ENCODE results near the gene CDC14A.

Gene CDC14A

DNA sequence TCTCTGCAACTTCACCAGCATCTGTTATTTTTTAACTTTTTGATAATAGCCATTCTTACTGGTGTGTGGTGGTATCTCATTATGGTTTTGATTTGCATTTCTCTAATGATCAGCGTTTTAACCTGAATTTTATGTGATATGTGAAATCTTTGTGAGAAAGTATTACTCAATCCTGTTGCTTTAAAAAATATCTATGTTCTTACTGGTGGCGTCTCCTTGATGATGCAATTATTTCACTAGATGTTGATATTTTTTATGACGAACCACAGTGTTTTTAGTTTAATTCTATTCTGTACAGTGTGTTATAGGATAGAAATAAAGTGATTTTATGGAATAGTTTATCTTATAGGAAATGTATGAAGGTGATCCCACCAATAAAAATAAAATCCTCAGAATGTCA lies 130.9 kb downstream of the CDC14A start:
- Mint-ChIP-seq H3K36me3 (peaks cover 46% of the 10 kb centered on the region), H3K9me3 (no peaks in the 10 kb centered on the region), H3K4me1 (no peaks in the 10 kb centered on the region), H3K27me3 (no peaks in the 10 kb centered on the region), H3K4me3 (no peak overlapping the region), H3K27ac (no peak overlapping the region)
- no peak for ATAC-seq

DNA sequence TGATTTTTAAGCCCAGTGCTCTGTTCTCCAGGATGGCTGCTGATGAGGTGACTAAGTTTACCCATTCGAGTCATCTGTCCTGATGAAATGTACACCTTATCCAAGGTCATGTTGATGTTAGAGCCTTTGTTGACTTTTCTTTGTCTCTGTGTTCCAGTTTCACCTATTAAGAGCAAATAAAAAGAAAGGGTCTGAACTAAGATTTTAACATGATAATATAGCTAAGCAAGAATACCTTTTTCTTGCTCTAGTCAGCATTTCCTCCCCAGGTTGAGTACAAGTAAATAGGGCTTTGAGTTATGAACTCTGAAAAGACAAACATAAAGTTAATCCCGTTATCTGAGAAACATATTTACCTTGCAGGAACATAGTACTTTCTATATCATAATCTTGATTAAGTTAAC lies 133.6 kb downstream of the CDC14A start:
- Mint-ChIP-seq H3K27me3 (no peaks in the 10 kb centered on the region), H3K36me3 (peaks cover 47% of the 10 kb centered on the region), H3K9me3 (no peaks in the 10 kb centered on the region), H3K27ac (no peak overlapping the region), H3K4me1 (no peaks in the 10 kb centered on the region), H3K4me3 (no peak overlapping the region)
- ATAC-seq = no peak

DNA sequence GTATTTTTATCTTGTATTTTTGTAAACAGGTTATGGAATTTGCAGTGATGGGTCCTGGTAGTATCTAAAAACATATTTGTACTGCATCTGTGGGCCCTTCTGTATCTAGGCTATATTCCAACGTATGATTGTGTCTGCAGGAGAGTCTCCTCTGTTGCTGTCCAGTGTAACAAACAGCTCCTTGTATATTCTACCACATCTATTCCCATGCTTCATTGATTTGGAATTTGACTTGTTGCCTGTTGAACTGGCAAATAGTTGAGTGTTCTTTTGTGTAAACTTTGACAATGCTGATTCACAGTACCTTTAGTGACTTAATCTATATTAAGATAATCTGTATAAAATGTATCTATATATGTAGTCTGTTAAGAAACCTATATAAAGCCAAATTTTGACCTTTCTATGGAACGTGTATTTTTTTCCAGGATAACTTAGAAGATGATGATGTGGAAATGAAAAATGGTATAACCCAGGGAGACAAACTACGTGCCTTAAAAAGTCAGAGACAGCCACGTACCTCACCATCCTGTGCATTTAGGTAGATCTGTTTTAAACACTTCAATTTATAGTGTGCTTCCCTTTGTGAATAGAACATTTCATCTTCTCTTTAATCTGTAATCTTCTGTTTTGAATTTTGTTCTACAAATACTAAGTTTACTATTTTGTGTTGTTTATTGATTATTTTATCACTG lies 142.2 kb downstream of the CDC14A start:
- H3K27me3 Mint-ChIP-seq = no peaks in the 10 kb centered on the region
- peaks cover 61% of the 10 kb centered on the region for H3K36me3 Mint-ChIP-seq
- no peaks in the 10 kb centered on the region for H3K9me3 Mint-ChIP-seq
- no peak for ATAC-seq
- no peaks in the 10 kb centered on the region for H3K4me1 Mint-ChIP-seq
- no peak overlapping the region for H3K27ac Mint-ChIP-seq
- no peak overlapping the region for H3K4me3 Mint-ChIP-seq

DNA sequence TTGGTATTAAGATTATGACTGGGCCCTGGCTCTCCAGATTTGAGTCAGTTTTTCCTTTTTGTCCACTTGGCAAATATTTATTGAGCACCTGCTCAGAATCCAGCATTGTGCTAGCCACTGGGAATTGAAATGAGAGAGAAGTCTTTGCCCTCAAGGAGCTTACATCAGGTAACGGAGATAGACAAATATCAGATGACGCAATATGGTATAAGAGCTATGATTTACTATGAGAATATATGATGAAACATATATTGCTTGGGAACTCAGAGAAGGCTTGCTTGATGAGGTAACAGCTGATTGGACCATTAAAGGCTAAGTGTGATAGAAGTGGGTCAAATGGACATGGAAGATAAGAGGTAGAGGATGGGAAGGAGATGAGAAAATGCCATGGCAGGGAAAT lies 144.6 kb downstream of the CDC14A start:
- H3K9me3 Mint-ChIP-seq = no peaks in the 10 kb centered on the region
- H3K27ac Mint-ChIP-seq = no peak overlapping the region
- no peaks in the 10 kb centered on the region for H3K27me3 Mint-ChIP-seq
- no peak for ATAC-seq
- no peaks in the 10 kb centered on the region for H3K4me1 Mint-ChIP-seq
- H3K36me3 Mint-ChIP-seq = peaks cover 63% of the 10 kb centered on the region
- no peak overlapping the region for H3K4me3 Mint-ChIP-seq

DNA sequence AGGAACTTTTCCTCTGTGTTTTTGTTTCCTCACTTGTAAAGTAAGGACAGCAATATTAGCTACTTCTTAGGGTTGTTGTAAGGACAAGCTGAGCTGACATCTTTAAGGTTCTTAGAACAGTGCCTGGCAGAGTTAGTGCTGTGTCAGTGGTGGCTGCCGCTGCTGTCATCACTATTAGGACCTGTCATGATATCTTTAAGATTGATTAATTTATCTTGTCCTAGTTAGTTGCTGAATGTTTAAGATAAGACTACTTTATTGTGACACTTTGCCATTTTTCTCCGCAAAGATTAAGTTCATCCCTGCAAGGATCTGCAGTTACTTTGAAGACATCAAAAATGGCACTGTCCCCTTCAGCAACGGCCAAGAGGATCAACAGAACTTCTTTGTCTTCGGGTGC lies 145.5 kb downstream of the CDC14A start:
- H3K36me3 Mint-ChIP-seq = peaks cover 62% of the 10 kb centered on the region
- H3K27ac Mint-ChIP-seq = no peak overlapping the region
- no peak overlapping the region for H3K4me3 Mint-ChIP-seq
- no peaks in the 10 kb centered on the region for H3K9me3 Mint-ChIP-seq
- H3K27me3 Mint-ChIP-seq = no peaks in the 10 kb centered on the region
- ATAC-seq = no peak
- no peaks in the 10 kb centered on the region for H3K4me1 Mint-ChIP-seq

DNA sequence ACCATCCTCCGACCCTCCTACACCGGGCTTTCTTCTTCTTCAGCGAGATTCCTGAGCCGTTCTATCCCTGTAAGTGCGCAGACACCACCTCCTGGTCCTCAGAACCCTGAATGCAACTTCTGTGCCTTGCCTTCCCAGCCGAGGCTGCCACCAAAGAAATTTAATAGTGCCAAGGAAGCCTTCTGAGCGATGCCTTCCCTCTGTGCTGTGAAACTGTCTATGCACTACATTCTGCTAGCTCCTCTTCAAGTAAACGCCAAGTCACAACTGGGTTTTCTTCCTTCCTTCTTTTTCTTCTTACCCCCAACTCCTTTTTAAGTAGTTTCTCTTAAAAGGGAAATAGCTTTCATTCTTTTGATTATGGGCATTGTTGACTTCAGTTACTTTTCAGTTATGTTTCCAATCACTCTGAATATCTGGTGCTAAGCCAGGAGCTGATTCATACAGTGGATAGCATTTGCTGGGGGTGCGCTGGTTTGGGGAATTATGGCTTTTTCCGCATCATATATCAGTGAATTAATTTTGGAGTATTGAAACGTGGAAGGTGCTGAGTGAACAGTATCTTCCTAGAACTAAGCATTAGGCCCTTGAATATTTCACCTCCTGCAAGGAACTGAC lies 147.0 kb downstream of the CDC14A start:
- no peak for ATAC-seq
- Mint-ChIP-seq H3K9me3 (no peaks in the 10 kb centered on the region), H3K27ac (no peak overlapping the region), H3K4me1 (no peaks in the 10 kb centered on the region), H3K36me3 (peaks cover 72% of the 10 kb centered on the region), H3K27me3 (no peaks in the 10 kb centered on the region), H3K4me3 (no peak overlapping the region)

DNA sequence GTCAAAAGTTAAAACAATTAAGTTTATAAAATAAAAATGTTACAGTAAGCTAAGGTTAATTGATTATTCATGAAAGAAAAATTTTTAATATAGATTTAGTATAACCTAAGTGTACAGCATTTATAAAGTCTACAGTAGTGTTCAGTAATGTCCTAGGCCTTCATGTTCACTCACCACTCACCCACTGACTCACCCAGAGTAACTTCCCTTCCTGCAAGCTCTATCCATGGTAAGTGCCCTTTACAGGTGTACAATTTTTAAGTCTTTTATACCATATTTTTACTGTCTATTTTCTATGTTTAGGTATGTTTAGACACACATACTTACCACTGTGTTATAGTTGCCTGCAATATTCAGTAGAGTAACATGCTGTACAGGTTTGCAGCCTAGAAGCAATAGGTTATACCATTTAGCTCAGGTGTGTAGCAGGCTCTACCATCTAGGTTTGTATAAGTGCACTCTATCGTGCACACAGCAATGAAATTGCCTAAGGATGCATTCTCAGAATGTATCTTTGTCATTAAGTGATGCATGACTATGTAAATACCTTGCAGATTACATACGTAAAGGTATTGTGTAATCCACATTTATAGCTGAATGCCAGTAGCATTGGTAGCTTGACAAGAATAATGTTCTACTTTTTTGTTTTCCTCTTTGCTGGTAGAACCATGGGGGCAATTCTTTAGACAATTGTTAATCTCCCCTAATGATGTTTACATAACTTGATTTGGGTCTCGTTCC lies 149.9 kb downstream of the CDC14A start:
- no peaks in the 10 kb centered on the region for H3K4me1 Mint-ChIP-seq
- peaks cover 70% of the 10 kb centered on the region for H3K36me3 Mint-ChIP-seq

DNA sequence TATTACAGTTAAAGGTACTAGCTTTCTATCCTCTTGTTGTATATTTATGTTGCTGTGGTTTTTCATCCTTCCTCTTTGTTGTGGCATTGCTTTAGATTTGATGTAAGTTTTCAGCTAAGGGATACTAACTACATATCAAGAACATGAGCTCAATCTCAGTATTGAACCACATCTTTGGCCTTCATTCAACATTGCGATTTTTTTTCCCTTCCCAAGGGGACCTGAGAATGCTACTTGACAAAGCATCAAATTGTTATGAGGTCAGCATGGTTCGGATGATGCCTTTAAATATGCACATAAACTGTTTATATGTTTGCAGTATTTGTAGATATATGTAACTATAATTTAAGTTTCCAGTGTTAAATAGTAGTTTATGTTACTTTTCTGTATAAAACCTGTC lies 153.9 kb downstream of the CDC14A start:
- H3K4me1 Mint-ChIP-seq = no peaks in the 10 kb centered on the region
- H3K27ac Mint-ChIP-seq = no peak overlapping the region
- ATAC-seq = no peak
- no peaks in the 10 kb centered on the region for H3K9me3 Mint-ChIP-seq
- no peaks in the 10 kb centered on the region for H3K27me3 Mint-ChIP-seq
- no peak overlapping the region for H3K4me3 Mint-ChIP-seq
- peaks cover 36% of the 10 kb centered on the region for H3K36me3 Mint-ChIP-seq

More for the DNA sequence above, 149.9 kb downstream of the CDC14A start:
- H3K27ac Mint-ChIP-seq = no peak overlapping the region
- H3K4me3 Mint-ChIP-seq = no peak overlapping the region
- no peak for ATAC-seq
- no peaks in the 10 kb centered on the region for H3K9me3 Mint-ChIP-seq
- no peaks in the 10 kb centered on the region for H3K27me3 Mint-ChIP-seq

DNA sequence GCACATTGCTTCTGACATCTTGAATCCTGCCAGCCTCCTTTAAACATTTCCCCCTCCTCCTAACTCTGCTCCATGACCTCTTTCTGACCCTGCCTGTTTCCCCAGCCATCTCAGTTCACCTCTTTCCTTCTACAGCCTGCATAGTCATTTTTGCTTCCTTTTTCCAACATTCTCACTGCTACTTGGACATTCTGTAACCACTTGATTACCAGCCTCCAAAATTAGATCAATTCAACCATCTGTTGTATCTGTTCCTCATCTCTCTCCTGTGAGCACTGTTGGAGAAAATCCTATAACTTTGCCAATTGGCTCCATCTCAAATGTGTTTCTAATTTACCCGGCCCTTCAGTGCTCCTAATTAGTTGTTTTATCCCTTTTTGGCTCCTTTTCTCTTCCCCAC lies 158.1 kb downstream of the CDC14A start:
- Mint-ChIP-seq H3K36me3 (peaks cover 14% of the 10 kb centered on the region), H3K9me3 (no peaks in the 10 kb centered on the region), H3K4me3 (no peak overlapping the region), H3K27ac (no peak overlapping the region), H3K4me1 (no peaks in the 10 kb centered on the region), H3K27me3 (no peaks in the 10 kb centered on the region)
- no peak for ATAC-seq

DNA sequence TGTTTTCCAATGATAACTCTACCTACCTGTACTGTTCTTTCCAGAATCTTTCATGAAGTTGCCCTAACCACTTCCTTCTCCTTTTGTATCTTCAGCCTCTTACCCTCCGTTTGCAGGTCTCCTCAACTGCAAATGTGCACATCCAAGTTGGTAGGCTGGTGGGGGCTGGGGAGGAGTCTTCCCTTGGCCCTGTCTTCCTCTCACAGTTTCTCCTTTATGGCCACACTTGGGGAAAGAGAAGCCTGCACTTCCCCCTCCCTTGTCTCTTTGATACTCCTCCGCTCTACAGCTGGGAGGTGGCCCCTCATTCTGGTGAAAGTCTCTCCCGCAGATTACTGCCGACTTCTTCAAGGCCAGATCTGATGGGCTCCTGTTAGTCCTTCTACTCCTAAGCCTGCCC lies 158.8 kb downstream of the CDC14A start:
- H3K27ac Mint-ChIP-seq = no peak overlapping the region
- no peak for ATAC-seq
- no peaks in the 10 kb centered on the region for H3K27me3 Mint-ChIP-seq
- H3K4me3 Mint-ChIP-seq = no peak overlapping the region
- peaks cover 8% of the 10 kb centered on the region for H3K36me3 Mint-ChIP-seq
- H3K9me3 Mint-ChIP-seq = no peaks in the 10 kb centered on the region
- no peaks in the 10 kb centered on the region for H3K4me1 Mint-ChIP-seq

DNA sequence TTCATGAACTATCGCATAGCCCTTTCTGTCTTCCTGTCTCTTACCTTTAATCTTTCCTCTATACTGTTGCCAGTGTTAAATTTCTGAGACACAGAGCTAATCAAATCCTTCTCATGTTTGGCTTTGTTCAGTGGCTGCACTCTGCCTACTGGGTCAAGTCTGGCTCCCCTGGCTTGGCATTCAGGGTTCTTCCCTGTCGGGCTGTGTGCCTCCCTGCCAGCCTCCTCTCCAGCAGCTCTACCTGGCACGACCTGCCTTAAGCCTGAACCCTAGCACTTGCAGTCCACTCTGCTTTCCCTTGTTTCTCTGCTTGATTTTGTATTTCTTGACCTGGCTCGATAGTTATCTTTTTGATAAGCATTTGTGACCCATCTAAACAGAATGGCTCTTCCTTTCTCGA lies 159.5 kb downstream of the CDC14A start:
- peaks cover 7% of the 10 kb centered on the region for H3K36me3 Mint-ChIP-seq
- no peaks in the 10 kb centered on the region for H3K9me3 Mint-ChIP-seq
- ATAC-seq = no peak
- no peaks in the 10 kb centered on the region for H3K4me1 Mint-ChIP-seq
- H3K27ac Mint-ChIP-seq = no peak overlapping the region
- H3K27me3 Mint-ChIP-seq = no peaks in the 10 kb centered on the region
- H3K4me3 Mint-ChIP-seq = no peak overlapping the region

DNA sequence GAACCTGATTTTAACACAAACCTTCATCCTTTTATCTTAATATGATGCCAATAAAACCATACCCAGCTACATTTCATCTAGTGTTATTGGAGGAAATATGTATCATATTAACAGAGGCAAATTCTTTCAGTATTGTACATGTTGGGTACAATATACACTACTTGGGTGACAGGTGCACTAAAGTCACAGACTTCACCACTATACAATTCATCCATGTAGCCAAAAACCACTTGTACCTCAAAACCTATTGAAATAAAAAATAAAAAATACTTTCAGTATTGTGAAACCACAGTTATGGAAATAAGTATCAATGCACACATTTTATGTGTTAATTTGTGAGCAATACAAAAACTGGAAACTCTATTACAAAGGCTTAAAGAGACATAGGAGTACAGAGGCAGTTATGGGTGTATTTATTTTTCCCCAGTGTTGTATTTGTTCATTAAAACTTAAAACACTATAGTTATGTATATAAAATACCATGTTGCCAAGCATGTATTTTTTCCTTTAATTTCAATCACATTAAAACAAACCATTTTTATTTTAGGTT lies 160.6 kb downstream of the CDC14A start:
- Mint-ChIP-seq H3K4me3 (no peak overlapping the region), H3K4me1 (no peaks in the 10 kb centered on the region), H3K27me3 (no peaks in the 10 kb centered on the region), H3K27ac (no peak overlapping the region), H3K9me3 (no peaks in the 10 kb centered on the region), H3K36me3 (peaks cover 11% of the 10 kb centered on the region)
- no peak for ATAC-seq

DNA sequence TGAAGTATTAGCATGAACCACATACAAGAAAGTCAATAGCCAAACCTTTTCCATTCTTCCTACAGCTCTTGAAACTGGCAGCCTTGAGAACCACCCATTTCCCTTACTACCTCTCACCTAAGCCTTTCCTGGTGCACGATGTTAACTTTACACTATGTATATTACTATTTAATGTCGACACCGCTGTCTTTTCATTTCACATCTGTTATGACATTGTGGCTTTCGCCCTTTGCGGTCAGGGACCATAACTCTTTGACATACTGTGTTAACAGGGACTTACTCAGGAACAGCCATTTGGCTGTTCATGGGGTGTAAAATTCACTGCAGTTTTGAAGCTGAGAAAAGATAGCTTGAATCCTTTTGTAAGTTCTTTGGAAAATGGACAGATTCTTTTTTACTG lies 164.6 kb downstream of the CDC14A start:
- Mint-ChIP-seq H3K27ac (no peak overlapping the region), H3K4me1 (no peaks in the 10 kb centered on the region), H3K9me3 (no peaks in the 10 kb centered on the region), H3K36me3 (peaks cover 16% of the 10 kb centered on the region), H3K4me3 (no peak overlapping the region), H3K27me3 (no peaks in the 10 kb centered on the region)
- ATAC-seq = no peak

DNA sequence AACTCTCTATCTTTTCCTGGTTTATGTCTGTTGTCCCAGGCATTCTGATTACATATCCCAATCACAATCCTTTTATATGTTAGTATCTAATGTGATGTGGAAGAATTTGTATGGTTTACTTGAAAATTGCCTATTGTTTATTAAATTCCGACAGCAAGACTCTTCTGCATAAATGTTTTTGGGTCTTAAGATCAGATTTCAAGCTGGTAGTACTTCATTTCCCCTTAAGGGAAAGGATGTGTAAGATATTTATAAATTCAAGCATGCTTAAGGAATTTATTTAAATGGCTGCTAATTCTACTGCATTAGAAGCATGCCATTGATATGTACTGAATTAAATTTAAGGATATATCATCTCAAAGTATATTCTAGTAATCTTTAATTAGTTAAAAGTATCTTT lies 165.2 kb downstream of the CDC14A start:
- H3K27me3 Mint-ChIP-seq = no peaks in the 10 kb centered on the region
- peaks cover 3% of the 10 kb centered on the region for H3K4me1 Mint-ChIP-seq
- H3K9me3 Mint-ChIP-seq = no peaks in the 10 kb centered on the region
- H3K27ac Mint-ChIP-seq = no peak overlapping the region
- no peak for ATAC-seq
- peaks cover 16% of the 10 kb centered on the region for H3K36me3 Mint-ChIP-seq
- no peak overlapping the region for H3K4me3 Mint-ChIP-seq

DNA sequence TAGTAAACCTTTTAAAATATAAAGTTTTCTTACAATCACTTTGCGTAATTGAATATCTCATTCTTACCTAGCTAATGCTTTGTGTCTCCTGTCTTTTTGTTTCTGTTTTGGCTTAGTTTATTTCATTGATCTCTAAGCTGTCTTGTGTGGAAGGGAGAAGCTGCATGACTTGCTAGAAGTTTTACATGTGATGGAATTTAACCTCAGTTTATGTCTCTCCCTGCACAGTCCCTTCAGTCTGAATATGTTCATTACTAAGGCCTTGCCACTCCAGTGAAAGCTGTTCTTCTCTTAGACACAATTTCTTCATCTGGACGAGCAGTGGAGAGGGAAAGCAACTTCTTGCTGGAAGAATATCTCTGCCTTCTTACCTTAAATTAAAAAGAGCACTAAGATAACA lies 165.7 kb downstream of the CDC14A start:
- no peaks in the 10 kb centered on the region for H3K9me3 Mint-ChIP-seq
- no peak overlapping the region for H3K27ac Mint-ChIP-seq
- no peaks in the 10 kb centered on the region for H3K27me3 Mint-ChIP-seq
- H3K4me3 Mint-ChIP-seq = no peak overlapping the region
- H3K36me3 Mint-ChIP-seq = peaks cover 16% of the 10 kb centered on the region
- H3K4me1 Mint-ChIP-seq = peaks cover 9% of the 10 kb centered on the region
- ATAC-seq = no peak
